ENCODE results near the gene ATXN7L3. TPM values are rescaled to one million over a fixed set of nuclear protein-coding genes. Genes with fewer than 3 reads are reported as not detected.

ATXN7L3 gene
- total and polyA plus RNA-seq, 9 of the 15 experiments (the other 6 are each of a cell fraction or from before 2014, with no cell fraction given), result 0.62 to 66.1 (median 33.2) TPM

GRCh38 chr17:44199553-44200477, at the start of gene ATXN7L3 (continued):
- TF ChIP-seq NFRKB (IDR thresholded peaks at IDR 0.05; ENCODE audit: low read depth) (no peak), RBBP5 (IDR thresholded peaks at IDR 0.05; ENCODE audit: borderline replicate concordance, insufficient read depth, low read length, poor library complexity, severe bottlenecking) (no peak), WHSC1 (IDR thresholded peaks at IDR 0.05; ENCODE audit: low read length) (no peak), EGR1 (conservative IDR thresholded peaks at IDR 0.05) (peak; percentile 74), EWSR1 (IDR thresholded peaks at IDR 0.05; ENCODE audit: borderline replicate concordance, low read depth, partially characterized antibody) (no peak), KLF1 (tag; IDR thresholded peaks at IDR 0.05) (no peak), EHMT2 (IDR thresholded peaks at IDR 0.05) (no peak), CREB5 (CRISPR knock-in tag; IDR thresholded peaks at IDR 0.05) (no peak), GABPA (tag; conservative IDR thresholded peaks at IDR 0.05; ENCODE audit: low read depth) (peak; percentile 92), THRA (IDR thresholded peaks at IDR 0.05) (no peak)
- TF ChIP-seq, protein P1, sequence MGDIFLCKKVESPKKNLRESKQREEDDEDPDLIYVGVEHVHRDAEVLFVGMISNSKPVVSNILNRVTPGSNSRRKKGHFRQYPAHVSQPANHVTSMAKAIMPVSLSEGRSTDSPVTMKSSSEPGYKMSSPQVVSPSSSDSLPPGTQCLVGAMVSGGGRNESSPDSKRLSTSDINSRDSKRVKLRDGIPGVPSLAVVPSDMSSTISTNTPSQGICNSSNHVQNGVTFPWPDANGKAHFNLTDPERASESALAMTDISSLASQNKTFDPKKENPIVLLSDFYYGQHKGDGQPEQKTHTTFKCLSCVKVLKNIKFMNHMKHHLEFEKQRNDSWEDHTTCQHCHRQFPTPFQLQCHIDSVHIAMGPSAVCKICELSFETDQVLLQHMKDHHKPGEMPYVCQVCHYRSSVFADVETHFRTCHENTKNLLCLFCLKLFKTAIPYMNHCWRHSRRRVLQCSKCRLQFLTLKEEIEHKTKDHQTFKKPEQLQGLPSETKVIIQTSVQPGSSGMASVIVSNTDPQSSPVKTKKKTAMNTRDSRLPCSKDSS (IDR thresholded peaks at IDR 0.05; ENCODE audit: low read depth, partially characterized antibody), result no peak
- TF ChIP-seq, protein P2, sequence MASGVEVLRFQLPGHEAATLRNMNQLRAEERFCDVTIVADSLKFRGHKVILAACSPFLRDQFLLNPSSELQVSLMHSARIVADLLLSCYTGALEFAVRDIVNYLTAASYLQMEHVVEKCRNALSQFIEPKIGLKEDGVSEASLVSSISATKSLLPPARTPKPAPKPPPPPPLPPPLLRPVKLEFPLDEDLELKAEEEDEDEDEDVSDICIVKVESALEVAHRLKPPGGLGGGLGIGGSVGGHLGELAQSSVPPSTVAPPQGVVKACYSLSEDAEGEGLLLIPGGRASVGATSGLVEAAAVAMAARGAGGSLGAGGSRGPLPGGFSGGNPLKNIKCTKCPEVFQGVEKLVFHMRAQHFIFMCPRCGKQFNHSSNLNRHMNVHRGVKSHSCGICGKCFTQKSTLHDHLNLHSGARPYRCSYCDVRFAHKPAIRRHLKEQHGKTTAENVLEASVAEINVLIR (CRISPR knock-in tag; IDR thresholded peaks at IDR 0.05), result peak; percentile 75

Data from K562 (cell line).